Sciatic nerve (tissue), 2 donors: ENCODE results near the gene ZIK1. TPM values are rescaled to one million over a fixed set of nuclear protein-coding genes. Genes with fewer than 3 reads are reported as not detected.
A peak's percentile ranks its signal among the peaks of the same experiment; 100 is the strongest.

Source experiments
- ATAC-seq: fragments of 200-7000 bp; cut with Tn5 transposase; one replicate; pipeline ENCODE4 v1.9.1; 2020; ENCODE audit warnings: mild to moderate bottlenecking, moderate library complexity
- DNase-seq: peaks from one replicate; pipeline ENCODE4 v3.0.0-alpha.2; 2020; ENCODE audit warnings: low spot score
- intact Hi-C: fragments of 100-400 bp; cut with DNase I; formaldehyde crosslinking; loops from one replicate; pipeline ENCODE4 v1.14.2; 2022
- total RNA-seq: library from RNA; stranded (reverse); fragmentation: NEBNext Ultra II Directional; extraction: Animal tissue kit (Norgen Biotek cat#: 25700); gene quantifications from one replicate; pipeline ENCODE4 v1.2.1, GENCODE V29; 2021
- donor health status: DM: no; HTN: no; CAD: no.
- donor health status: DM: no; HTN: no; CAD: no.

Gene ZIK1
- total RNA-seq, result 4.9 TPM

- DNase-seq (peak; percentile 91), ATAC-seq (peak; percentile 98)
- intact Hi-C loops, result no loop called here
Observed at GRCh38 chr19:57583521-57584416, at the start of gene ZIK1. TSS of gene ZIK1 (plus strand) at chr19:57584145. CDS start at chr19:57584357, 212 bp downstream.

GRCh38 chr19:57537953-57538547 lies 45.9 kb upstream of the ZIK1 start:
- no peak for DNase-seq
- no peak for ATAC-seq
- intact Hi-C loops, result no loop called here

- ATAC-seq (no peak), DNase-seq (no peak)
- intact Hi-C loops, result no loop called here
Observed at GRCh38 chr19:57546513-57546912, 37.4 kb upstream of the ZIK1 start.

- ATAC-seq (no peak), DNase-seq (no peak)
- intact Hi-C loops, result no loop called here
Observed at GRCh38 chr19:57552432-57552831, 31.5 kb upstream of the ZIK1 start.

- no peak for ATAC-seq
- DNase-seq, result no peak
- intact Hi-C loops, result no loop called here
Observed at GRCh38 chr19:57557659-57558058, 26.3 kb upstream of the ZIK1 start.

GRCh38 chr19:57558525-57558924 lies 25.4 kb upstream of the ZIK1 start:
- intact Hi-C loops, result no loop called here
- no peak for DNase-seq
- no peak for ATAC-seq

GRCh38 chr19:57559008-57559403 lies 24.9 kb upstream of the ZIK1 start:
- intact Hi-C loops, result no loop called here
- peak; percentile 41 for ATAC-seq
- DNase-seq, result no peak

- DNase-seq (peak; percentile 94), ATAC-seq (peak; percentile 100)
- intact Hi-C loops, result no loop called here
Observed at GRCh38 chr19:57559404-57560025, 24.4 kb upstream of the ZIK1 start, which contains the start of gene ZNF550. TSS of gene ZNF550 (minus strand) at chr19:57559863. CDS start at chr19:57559682, 181 bp downstream.

GRCh38 chr19:57560049-57560491 lies 23.9 kb upstream of the ZIK1 start:
- intact Hi-C loops, result no loop called here
- peak; percentile 66 for ATAC-seq
- DNase-seq, result no peak

GRCh38 chr19:57563547-57563946 lies 20.4 kb upstream of the ZIK1 start:
- DNase-seq (no peak), ATAC-seq (no peak)
- intact Hi-C loops, result no loop called here

- ATAC-seq (no peak), DNase-seq (no peak)
- intact Hi-C loops, result no loop called here
Observed at GRCh38 chr19:57566396-57567265, 17.3 kb upstream of the ZIK1 start.

- intact Hi-C loops, result no loop called here
- ATAC-seq, result no peak
- no peak for DNase-seq
Observed at GRCh38 chr19:57570707-57571106, 13.2 kb upstream of the ZIK1 start.

- intact Hi-C loops, result no loop called here
- ATAC-seq, result no peak
- no peak for DNase-seq
Observed at GRCh38 chr19:57572415-57572947, 11.5 kb upstream of the ZIK1 start.

- intact Hi-C loops, result no loop called here
- no peak for DNase-seq
- no peak for ATAC-seq
Observed at GRCh38 chr19:57576661-57577060, 7.3 kb upstream of the ZIK1 start.

GRCh38 chr19:57578487-57579205 lies 5.3 kb upstream of the ZIK1 start, which contains the start of gene ZNF416:
TSS of gene ZNF416 (minus strand) at chr19:57578911. CDS start at chr19:57578704, 207 bp downstream.
- intact Hi-C loops, result no loop called here
- DNase-seq (peak; percentile 97), ATAC-seq (peak; percentile 100)

GRCh38 chr19:57583104-57583520 lies 833 bp upstream of the ZIK1 start:
- intact Hi-C loops, result no loop called here
- DNase-seq, result no peak
- ATAC-seq, result no peak

- DNase-seq, result no peak
- ATAC-seq, result no peak
- intact Hi-C loops, result no loop called here
Observed at GRCh38 chr19:57587529-57587928, 3.6 kb downstream of the ZIK1 start.

GRCh38 chr19:57599377-57599760 lies 15.4 kb downstream of the ZIK1 start:
- ATAC-seq, result no peak
- intact Hi-C loops, result no loop called here
- DNase-seq, result no peak
